Measurements from ENCODE around the gene CYTH4.

The CYTH4 gene

GRCh38 chr22:37340331-37341262 lies 58.3 kb downstream of the CYTH4 start:
- Mint-ChIP-seq H3K9me3 (no peaks in the 10 kb centered on the region), H3K27ac (no peak overlapping the region), H3K4me1 (ENCODE audit: low read depth) (no peaks in the 10 kb centered on the region), H3K36me3 (ENCODE audit: low read depth) (no peaks in the 10 kb centered on the region), H3K27me3 (ENCODE audit: low read depth) (peaks cover 28% of the 10 kb centered on the region), H3K4me3 (no peak overlapping the region)

- no peaks in the 10 kb centered on the region for H3K36me3 Mint-ChIP-seq (ENCODE audit: low read depth)
- no peaks in the 10 kb centered on the region for H3K9me3 Mint-ChIP-seq
- H3K27ac Mint-ChIP-seq: no peak overlapping the region
Observed at GRCh38 chr22:37342065-37342464, 59.8 kb downstream of the CYTH4 start.

GRCh38 chr22:37343348-37343747 lies 61.0 kb downstream of the CYTH4 start:
- no peaks in the 10 kb centered on the region for H3K36me3 Mint-ChIP-seq (ENCODE audit: low read depth)
- H3K27me3 Mint-ChIP-seq (ENCODE audit: low read depth): peaks cover 7% of the 10 kb centered on the region
- H3K9me3 Mint-ChIP-seq: no peaks in the 10 kb centered on the region
- no peak overlapping the region for H3K4me3 Mint-ChIP-seq
- no peak overlapping the region for H3K27ac Mint-ChIP-seq
- H3K4me1 Mint-ChIP-seq (ENCODE audit: low read depth): no peaks in the 10 kb centered on the region

More at GRCh38 chr22:37342065-37342464, 59.8 kb downstream of the CYTH4 start:
- no peaks in the 10 kb centered on the region for H3K4me1 Mint-ChIP-seq (ENCODE audit: low read depth)
- H3K4me3 Mint-ChIP-seq: no peak overlapping the region
- peaks cover 15% of the 10 kb centered on the region for H3K27me3 Mint-ChIP-seq (ENCODE audit: low read depth)

GRCh38 chr22:37343863-37344734 lies 61.8 kb downstream of the CYTH4 start:
- Mint-ChIP-seq H3K27me3 (ENCODE audit: low read depth) (peaks cover 5% of the 10 kb centered on the region), H3K4me3 (no peak overlapping the region), H3K36me3 (ENCODE audit: low read depth) (no peaks in the 10 kb centered on the region)

GRCh38 chr22:37344735-37345449 lies 62.6 kb downstream of the CYTH4 start:
- Mint-ChIP-seq H3K4me1 (ENCODE audit: low read depth) (no peaks in the 10 kb centered on the region), H3K36me3 (ENCODE audit: low read depth) (no peaks in the 10 kb centered on the region), H3K4me3 (no peak overlapping the region), H3K9me3 (no peaks in the 10 kb centered on the region), H3K27ac (no peak overlapping the region), H3K27me3 (ENCODE audit: low read depth) (peaks cover 5% of the 10 kb centered on the region)

More at GRCh38 chr22:37343863-37344734, 61.8 kb downstream of the CYTH4 start:
- H3K4me1 Mint-ChIP-seq (ENCODE audit: low read depth): no peaks in the 10 kb centered on the region
- H3K27ac Mint-ChIP-seq: no peak overlapping the region
- no peaks in the 10 kb centered on the region for H3K9me3 Mint-ChIP-seq

GRCh38 chr22:37345863-37346504 lies 63.7 kb downstream of the CYTH4 start:
- Mint-ChIP-seq H3K4me3 (no peak overlapping the region), H3K4me1 (ENCODE audit: low read depth) (no peaks in the 10 kb centered on the region), H3K36me3 (ENCODE audit: low read depth) (no peaks in the 10 kb centered on the region), H3K9me3 (no peaks in the 10 kb centered on the region), H3K27ac (no peak overlapping the region), H3K27me3 (ENCODE audit: low read depth) (peaks cover 5% of the 10 kb centered on the region)

GRCh38 chr22:37346505-37346895 lies 64.2 kb downstream of the CYTH4 start:
- H3K36me3 Mint-ChIP-seq (ENCODE audit: low read depth): no peaks in the 10 kb centered on the region
- H3K4me3 Mint-ChIP-seq: no peak overlapping the region
- no peaks in the 10 kb centered on the region for H3K9me3 Mint-ChIP-seq
- H3K4me1 Mint-ChIP-seq (ENCODE audit: low read depth): no peaks in the 10 kb centered on the region
- H3K27me3 Mint-ChIP-seq (ENCODE audit: low read depth): peaks cover 5% of the 10 kb centered on the region
- no peak overlapping the region for H3K27ac Mint-ChIP-seq

- Mint-ChIP-seq H3K4me3 (no peak overlapping the region), H3K36me3 (ENCODE audit: low read depth) (no peaks in the 10 kb centered on the region), H3K9me3 (no peaks in the 10 kb centered on the region), H3K27ac (no peak overlapping the region), H3K4me1 (ENCODE audit: low read depth) (no peaks in the 10 kb centered on the region), H3K27me3 (ENCODE audit: low read depth) (peaks cover 5% of the 10 kb centered on the region)
Observed at GRCh38 chr22:37349043-37349814, 66.9 kb downstream of the CYTH4 start.

- H3K4me1 Mint-ChIP-seq (ENCODE audit: low read depth): no peaks in the 10 kb centered on the region
Observed at GRCh38 chr22:37351232-37351631, 68.9 kb downstream of the CYTH4 start.

GRCh38 chr22:37352481-37352880 lies 70.2 kb downstream of the CYTH4 start:
- Mint-ChIP-seq H3K4me3 (no peak overlapping the region), H3K27me3 (ENCODE audit: low read depth) (no peaks in the 10 kb centered on the region)

More at GRCh38 chr22:37351232-37351631, 68.9 kb downstream of the CYTH4 start:
- no peak overlapping the region for H3K4me3 Mint-ChIP-seq
- no peaks in the 10 kb centered on the region for H3K27me3 Mint-ChIP-seq (ENCODE audit: low read depth)
- H3K9me3 Mint-ChIP-seq: no peaks in the 10 kb centered on the region
- H3K36me3 Mint-ChIP-seq (ENCODE audit: low read depth): no peaks in the 10 kb centered on the region
- no peak overlapping the region for H3K27ac Mint-ChIP-seq

GRCh38 chr22:37353839-37354238 lies 71.5 kb downstream of the CYTH4 start:
- Mint-ChIP-seq H3K27ac (no peak overlapping the region), H3K9me3 (no peaks in the 10 kb centered on the region), H3K27me3 (ENCODE audit: low read depth) (peaks cover 9% of the 10 kb centered on the region), H3K36me3 (ENCODE audit: low read depth) (no peaks in the 10 kb centered on the region), H3K4me3 (no peak overlapping the region), H3K4me1 (ENCODE audit: low read depth) (no peaks in the 10 kb centered on the region)

More at GRCh38 chr22:37352481-37352880, 70.2 kb downstream of the CYTH4 start:
- no peak overlapping the region for H3K27ac Mint-ChIP-seq
- no peaks in the 10 kb centered on the region for H3K9me3 Mint-ChIP-seq
- no peaks in the 10 kb centered on the region for H3K36me3 Mint-ChIP-seq (ENCODE audit: low read depth)
- no peaks in the 10 kb centered on the region for H3K4me1 Mint-ChIP-seq (ENCODE audit: low read depth)

- no peak overlapping the region for H3K27ac Mint-ChIP-seq
- no peak overlapping the region for H3K4me3 Mint-ChIP-seq
- H3K4me1 Mint-ChIP-seq (ENCODE audit: low read depth): no peaks in the 10 kb centered on the region
- H3K9me3 Mint-ChIP-seq: no peaks in the 10 kb centered on the region
- H3K27me3 Mint-ChIP-seq (ENCODE audit: low read depth): peaks cover 10% of the 10 kb centered on the region
- H3K36me3 Mint-ChIP-seq (ENCODE audit: low read depth): no peaks in the 10 kb centered on the region
Observed at GRCh38 chr22:37354261-37354660, 72.0 kb downstream of the CYTH4 start.

GRCh38 chr22:37354670-37355069 lies 72.4 kb downstream of the CYTH4 start:
- Mint-ChIP-seq H3K4me1 (ENCODE audit: low read depth) (no peaks in the 10 kb centered on the region), H3K9me3 (no peaks in the 10 kb centered on the region), H3K4me3 (no peak overlapping the region), H3K27ac (no peak overlapping the region), H3K36me3 (ENCODE audit: low read depth) (no peaks in the 10 kb centered on the region), H3K27me3 (ENCODE audit: low read depth) (peaks cover 10% of the 10 kb centered on the region)
